PC-9 (cell line): ENCODE results near the gene IER5L.
"Not testable (repeated sequence)": the region's sequence is repeated elsewhere in the genome, so short reads cannot be mapped to it uniquely, and the experiment has no call there.

Source experiments
- CTCF ChIP-seq: fragments of 200-600 bp; sonication (generic); conservative IDR thresholded peaks from 2 replicates; pipeline ENCODE4 v1.6.1; 2017; ENCODE audit warnings: mixed run types, antibody characterized with exemption, mild to moderate bottlenecking, moderate library complexity
- EZH2 ChIP-seq: fragments of 200-600 bp; sonication (generic); IDR thresholded peaks from 2 replicates; pipeline ENCODE4 v1.8.0; 2017; ENCODE audit warnings: antibody characterized with exemption, low read depth

DNA sequence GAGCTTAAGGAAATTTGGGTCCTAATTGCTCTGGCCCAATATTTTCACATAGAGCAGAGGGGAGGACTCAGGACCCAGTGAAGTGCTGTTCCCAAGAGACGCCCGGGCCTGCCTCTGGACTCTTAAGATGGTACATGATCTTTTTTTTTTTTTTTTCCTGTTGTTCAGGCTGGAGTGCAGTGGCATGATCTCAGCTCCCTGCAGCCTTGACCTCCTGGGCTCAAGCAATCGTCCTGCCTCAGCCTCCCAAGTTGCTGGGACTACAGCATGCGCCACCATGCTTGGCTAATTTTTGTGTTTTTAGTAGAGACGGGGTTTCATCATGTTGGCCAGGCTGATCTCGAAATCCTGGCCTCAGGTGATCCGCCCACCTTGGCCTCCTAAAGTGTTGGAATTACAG, 47.8 kb downstream of the IER5L start:
- not testable (repeated sequence) for TF ChIP-seq CTCF, EZH2
